ENCODE measurements around the gene PDS5B. TPM values are rescaled to one million over a fixed set of nuclear protein-coding genes. Genes with fewer than 3 reads are reported as not detected.

PDS5B gene
- total and polyA plus RNA-seq, 2 of the 8 experiments (the other 6 are each of a cell fraction or from before 2014, with no cell fraction given) = 5.5 to 54.6 TPM

- TF ChIP-seq ATF2 (IDR thresholded peaks at IDR 0.05; ENCODE audit: low read length) (no peak), CBX5 (IDR thresholded peaks at IDR 0.05; ENCODE audit: low read depth, low read length) (no peak), RBBP5 (IDR thresholded peaks at IDR 0.05; ENCODE audit: borderline replicate concordance, low read depth, low read length) (no peak), EP300 (IDR thresholded peaks at IDR 0.05; ENCODE audit: borderline replicate concordance in 1 of 2, low read depth in 2 of 2, low read length in 2 of 2) (no peak), POLR2A (IDR thresholded peaks at IDR 0.05; ENCODE audit: control extremely low read depth in 1 of 2, low read depth in 2 of 2, low read length in 2 of 2) (no peak), TCF12 (IDR thresholded peaks at IDR 0.05; ENCODE audit: low read depth, low read length) (no peak)
Measured at GRCh38 chr13:32582991-32583390, 3.3 kb upstream of the PDS5B start (continued).

Measured in H1 (cell line).